Adrenal gland (tissue), 5 donors: ENCODE measurements around the gene SINHCAF.
A peak's percentile ranks its signal among the peaks of the same experiment; 100 is the strongest.

Experiments used
- POLR2A ChIP-seq, 2 donors: fragments of 450-650 bp; IDR thresholded peaks; one replicate each; pipeline ENCODE4 v1.6.1; 2017; ENCODE audit warnings: antibody characterized with exemption in 2 of 2, mild to moderate bottlenecking in 2 of 2, moderate library complexity in 1 of 2
- TF ChIP-seq, protein P1 (sequence below), 6 experiments: fragments of 450-650 bp in 4 of 6; fragments of 200-600 bp in 2 of 6; sonication (generic) in 1 of 6; IDR thresholded peaks; 1 replicate in 5 of 6; 2 replicates in 1 of 6; pipeline versions ENCODE4 v1.5.1 to v1.8.0; 2016 to 2021; ENCODE audit warnings: antibody characterized with exemption in 6 of 6, mild to moderate bottlenecking in 2 of 6, moderate library complexity in 1 of 6
- donor health status: DM: no; HTN: no; CAD: no.

DNA sequence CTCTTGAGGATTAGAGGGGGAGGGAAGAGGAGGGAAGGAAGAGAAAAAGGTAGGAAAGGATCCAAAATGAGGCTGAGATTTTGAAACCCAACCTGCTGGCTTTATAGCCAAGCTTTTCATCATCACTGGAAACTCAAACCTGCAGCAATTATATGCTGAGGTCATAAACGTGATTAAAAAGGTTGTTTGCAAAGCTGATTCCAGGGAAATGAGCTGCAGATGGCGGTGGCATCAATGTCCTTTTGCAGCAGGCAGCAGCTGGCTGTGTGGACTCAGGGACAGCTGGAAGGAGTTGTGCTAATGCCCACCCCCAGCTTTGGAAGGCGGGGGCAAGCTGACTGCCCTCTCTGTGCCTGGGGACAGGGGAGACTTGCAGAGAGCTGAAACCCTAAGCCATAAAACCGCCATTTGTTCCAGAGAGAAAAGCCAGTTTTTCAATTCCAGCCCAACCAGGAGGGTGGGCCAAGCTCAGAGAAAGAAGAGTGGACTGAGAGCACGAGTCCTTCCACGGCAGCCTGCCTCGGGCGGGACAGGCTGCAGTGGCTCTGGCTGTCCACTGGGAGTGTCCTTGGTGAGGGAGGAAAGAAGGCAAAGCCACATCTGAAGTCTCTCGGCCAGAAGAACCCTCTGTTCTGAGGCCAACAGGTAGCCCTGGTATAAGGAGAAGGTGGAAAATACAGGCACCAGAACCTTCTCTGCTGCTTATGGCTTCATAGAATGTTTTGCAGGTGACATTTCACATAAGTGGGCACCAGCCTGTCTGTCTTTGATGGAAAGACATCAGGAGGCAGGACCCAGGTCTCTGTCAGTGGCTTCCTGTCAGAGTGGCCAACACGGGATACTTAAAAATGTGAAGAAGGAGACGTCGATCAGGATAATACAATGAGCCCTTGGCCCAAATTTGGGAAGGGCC, 90.7 kb downstream of the SINHCAF start:
- TF ChIP-seq, protein P1, sequence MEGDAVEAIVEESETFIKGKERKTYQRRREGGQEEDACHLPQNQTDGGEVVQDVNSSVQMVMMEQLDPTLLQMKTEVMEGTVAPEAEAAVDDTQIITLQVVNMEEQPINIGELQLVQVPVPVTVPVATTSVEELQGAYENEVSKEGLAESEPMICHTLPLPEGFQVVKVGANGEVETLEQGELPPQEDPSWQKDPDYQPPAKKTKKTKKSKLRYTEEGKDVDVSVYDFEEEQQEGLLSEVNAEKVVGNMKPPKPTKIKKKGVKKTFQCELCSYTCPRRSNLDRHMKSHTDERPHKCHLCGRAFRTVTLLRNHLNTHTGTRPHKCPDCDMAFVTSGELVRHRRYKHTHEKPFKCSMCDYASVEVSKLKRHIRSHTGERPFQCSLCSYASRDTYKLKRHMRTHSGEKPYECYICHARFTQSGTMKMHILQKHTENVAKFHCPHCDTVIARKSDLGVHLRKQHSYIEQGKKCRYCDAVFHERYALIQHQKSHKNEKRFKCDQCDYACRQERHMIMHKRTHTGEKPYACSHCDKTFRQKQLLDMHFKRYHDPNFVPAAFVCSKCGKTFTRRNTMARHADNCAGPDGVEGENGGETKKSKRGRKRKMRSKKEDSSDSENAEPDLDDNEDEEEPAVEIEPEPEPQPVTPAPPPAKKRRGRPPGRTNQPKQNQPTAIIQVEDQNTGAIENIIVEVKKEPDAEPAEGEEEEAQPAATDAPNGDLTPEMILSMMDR (IDR thresholded peaks at IDR 0.05) = peak; percentile 33 to 68 (median 55)
- no peak for TF ChIP-seq POLR2A (IDR thresholded peaks at IDR 0.05)
